HepG2 (cell line): ENCODE data around the gene GRAMD1B. TPM values are rescaled to one million over a fixed set of nuclear protein-coding genes. Genes with fewer than 3 reads are reported as not detected.

Experiments used
- ATAC-seq: fragments of 200-7000 bp; cut with Tn5 transposase; 3 replicates; pipeline ENCODE4 v1.9.1; 2020; ENCODE audit warnings: mild to moderate bottlenecking, moderate library complexity
- BruUV-seq: library from RNA; stranded (reverse); fragments of 400-500 nt; replicated peaks from 2 replicates; lab custom pipeline; 2021; lab: Mats Ljungman, UMichigan
- CTCF ChIA-PET: fragments of 300-600 bp; formaldehyde crosslinking; extraction: SDS; loops from one replicate; lab custom pipeline; 2021; ENCODE audit warnings: low total read pairs, inconsistent platforms, low intra/inter-chr PET ratio; lab: Yijun Ruan, JAX
- POLR2A ChIA-PET: fragments of 350-600 bp; sonication (Branson Sonifier 250); formaldehyde crosslinking; loops from one replicate; lab custom pipeline; 2020; ENCODE audit warnings: antibody characterized with exemption, inconsistent platforms; lab: Yijun Ruan, JAX
- DNase-seq: peaks from one replicate; pipeline ENCODE4 v3.0.0-alpha.2; 2015; ENCODE audit warnings: low spot score
- FAIRE-seq: peaks from 3 replicates; lab custom pipeline; 2011; peaks lifted over from hg19 to GRCh38; lab: Jason Lieb, UNC
- H2AFZ ChIP-seq: one replicate; pipeline ENCODE4 v1.6.1; 2011; ENCODE audit warnings: low read length, inconsistent platforms
- H3K27ac ChIP-seq: fragments of 300-600 bp; 3 replicates; pipeline ENCODE4 v1.8.0; 2011; ENCODE audit warnings: mixed run types, mild to moderate bottlenecking, mixed read lengths, low read length, inconsistent platforms; ENCODE audit not compliant: insufficient read depth; ENCODE audit errors: extremely low read length
- H3K27me3 ChIP-seq, 2 experiments: fragments of 200-600 bp in 1 of 2; 2 replicates in 1 of 2; 3 replicates in 1 of 2; pipeline versions ENCODE4 v1.6.0 to v1.8.0; 2011; ENCODE audit warnings: low read length in 2 of 2, mild to moderate bottlenecking in 2 of 2, moderate library complexity in 2 of 2, inconsistent platforms in 1 of 2; ENCODE audit not compliant: insufficient read depth in 2 of 2, control insufficient read depth in 1 of 2
- H3K36me3 ChIP-seq, 2 experiments: fragments of 200-600 bp in 1 of 2; replicated peaks in 1 of 2; 2 replicates in 1 of 2; 3 replicates in 1 of 2; pipeline versions ENCODE4 v1.5.1 to v1.8.0; 2011; ENCODE audit warnings: low read length in 2 of 2, inconsistent platforms in 1 of 2; ENCODE audit not compliant: insufficient read depth in 2 of 2, control insufficient read depth in 1 of 2
- H3K4me1 ChIP-seq: 2 replicates; pipeline ENCODE4 v1.5.1; 2012; ENCODE audit warnings: low read length, inconsistent platforms; ENCODE audit not compliant: insufficient read depth
- H3K4me2 ChIP-seq: 2 replicates; pipeline ENCODE4 v1.6.0; 2011; ENCODE audit warnings: low read depth, low read length, inconsistent platforms
- H3K4me3 ChIP-seq, 3 experiments: fragments of 200-600 bp in 1 of 3; sonication (generic), shearing (Covaris generic) in 1 of 3; replicated peaks in 1 of 3; 2 replicates each; pipeline ENCODE4 v1.5.1; 2011 to 2016; ENCODE audit warnings: low read length in 3 of 3, inconsistent platforms in 2 of 3, low read depth in 2 of 3, mild to moderate bottlenecking in 2 of 3, control low read depth in 1 of 3, mixed read lengths in 1 of 3; ENCODE audit not compliant: insufficient read depth in 1 of 3
- H3K79me2 ChIP-seq: one replicate; pipeline ENCODE4 v1.6.1; 2011; ENCODE audit warnings: low read length, inconsistent platforms; ENCODE audit not compliant: insufficient read depth
- H3K9ac ChIP-seq: 2 replicates; pipeline ENCODE4 v1.6.0; 2011; ENCODE audit warnings: mild to moderate bottlenecking, low read depth, low read length, inconsistent platforms; ENCODE audit not compliant: insufficient read depth
- H3K9me3 ChIP-seq: 2 replicates; pipeline ENCODE4 v1.5.1; 2012; ENCODE audit warnings: mild to moderate bottlenecking, low read length
- H4K20me1 ChIP-seq: 2 replicates; pipeline ENCODE4 v1.6.0; 2011; ENCODE audit warnings: inconsistent platforms, mild to moderate bottlenecking, low read length, moderate library complexity; ENCODE audit not compliant: insufficient read depth
- CHD2 ChIP-seq: IDR thresholded peaks from 2 replicates; pipeline ENCODE4 v1.6.1; 2011; ENCODE audit warnings: low read depth, low read length, improper control_type of control experiment
- ESRRA ChIP-seq: sonication (generic); formaldehyde crosslinking; IDR thresholded peaks from 2 replicates; pipeline ENCODE4 v1.5.1; 2020; ENCODE audit warnings: mild to moderate bottlenecking, low read depth, missing genetic modification reagents
- IKZF1 ChIP-seq: fragments of 450-650 bp; IDR thresholded peaks from 2 replicates; pipeline ENCODE4 v1.7.1; 2016
- NAIF1 ChIP-seq: sonication (generic); formaldehyde crosslinking; IDR thresholded peaks from 2 replicates; pipeline ENCODE4 v1.5.0; 2020; ENCODE audit warnings: mild to moderate bottlenecking, missing genetic modification reagents, borderline replicate concordance
- PAX8 ChIP-seq: sonication (generic); formaldehyde crosslinking; IDR thresholded peaks from 2 replicates; pipeline ENCODE4 v1.8.0; 2022; ENCODE audit warnings: mild to moderate bottlenecking, missing genetic modification reagents, borderline replicate concordance
- ZBTB43 ChIP-seq: sonication (generic); formaldehyde crosslinking; conservative IDR thresholded peaks from 2 replicates; pipeline ENCODE4 v1.4.0; 2020; ENCODE audit warnings: missing genetic modification reagents
- ZC3H13 ChIP-seq: sonication (generic); formaldehyde crosslinking; IDR thresholded peaks from 2 replicates; pipeline ENCODE4 v1.8.1; 2023; ENCODE audit warnings: mild to moderate bottlenecking, missing genetic modification reagents, moderate library complexity
- ZUFSP ChIP-seq: sonication (generic); formaldehyde crosslinking; IDR thresholded peaks from 2 replicates; pipeline ENCODE4 v1.9.0; 2021; ENCODE audit warnings: missing genetic modification reagents, mild to moderate bottlenecking, borderline replicate concordance
- ZZZ3 ChIP-seq: sonication (generic); formaldehyde crosslinking; IDR thresholded peaks from 2 replicates; pipeline ENCODE4 v1.4.0; 2020; ENCODE audit warnings: missing genetic modification reagents, mild to moderate bottlenecking, borderline replicate concordance
- WGBS: methylation state at CpG from one replicate; pipeline ENCODE4 v1.1.6; 2017; ENCODE audit warnings: low lambda C conversion rate; 5-methylcytosine and 5-hydroxymethylcytosine counted together
- in situ Hi-C: cut with HindIII; loops from 2 replicates; pipeline ENCODE4 v1.10.0; 2017; ENCODE audit warnings: low pct_unique_long_range_greater_than_20kb; ENCODE audit not compliant: extremely low pct_ligation_motif_present
- intact Hi-C: fragments of 100-400 bp; cut with micrococcal nuclease; formaldehyde crosslinking; loops from one replicate; pipeline ENCODE4 v1.10.0; 2022; ENCODE audit not compliant: unreplicated experiment
- polyA plus RNA-seq, 8 experiments: library from polyadenylated mRNA; depleted of rRNA in 3 of 8; stranded (reverse) in 7 of 8; unstranded in 1 of 8; fragments of >200 nt; fragmentation: Illumina TruSeq in 4 of 8; extraction: Trizol in 4 of 8; gene quantifications; 2 replicates each; pipeline versions ENCODE4 v1.2.1 to v1.2.3, GENCODE V29; 2011 to 2016; ENCODE audit warnings: low read depth in 4 of 8, missing spikeins in 1 of 8, mixed read lengths in 1 of 8; ENCODE audit not compliant: insufficient read depth in 1 of 8
- total RNA-seq, 5 experiments: library from RNA; depleted of rRNA; stranded (reverse); fragments of >200 nt; fragmentation: Illumina TruSeq; extraction: Trizol; gene quantifications; 2 replicates each; pipeline ENCODE4 v1.2.3, GENCODE V29; 2016; ENCODE audit warnings: low read depth in 1 of 5

Gene GRAMD1B
- total and polyA plus RNA-seq, 2 of the 13 experiments (the other 11 are each of a cell fraction or from before 2014, with no cell fraction given), result 0.12 TPM; not detected in 1

- TF ChIP-seq ZZZ3 (CRISPR knock-in tag) (no peak), ESRRA (CRISPR knock-in tag) (no peak), NAIF1 (CRISPR knock-in tag) (no peak), ZUFSP (CRISPR knock-in tag) (no peak), PAX8 (CRISPR knock-in tag) (no peak), IKZF1 (no peak), ZBTB43 (CRISPR knock-in tag) (no peak)
These were observed 95.0 kb downstream of the GRAMD1B start (continued) for GRCh38 chr11:123525097-123525496.

GRCh38 chr11:123525511-123525918 lies 95.4 kb downstream of the GRAMD1B start:
- H3K4me2 ChIP-seq, result no peak overlapping the region
- H3K79me2 ChIP-seq, result no peaks in the 10 kb centered on the region
- ChIA-PET POLR2A (no interaction called here), CTCF (no interaction called here)
- H3K36me3 ChIP-seq, result no peaks in the 10 kb centered on the region
- H3K9ac ChIP-seq, result no peak overlapping the region
- H3K9me3 ChIP-seq, result no peaks in the 10 kb centered on the region
- 3% methylated on average over 4 of the region's 11 CpGs for WGBS
- BruUV-seq, result no TSS peak
- H2AFZ ChIP-seq, result no peak overlapping the region
- peaks cover 1 to 23% of the 10 kb centered on the region in 2 experiments; a peak in 3 of 5 replicates for H3K27me3 ChIP-seq
- DNase-seq (no peak), FAIRE-seq (no peak), ATAC-seq (no peak)
- intact Hi-C loops (no loop called here), in situ Hi-C loops (no loop called here)
- no peak overlapping the region for H3K4me3 ChIP-seq
- no peak overlapping the region for H3K27ac ChIP-seq
- no peaks in the 10 kb centered on the region for H3K4me1 ChIP-seq
- no peak for TF ChIP-seq CHD2
- no peak for TF ChIP-seq ZC3H13 (CRISPR knock-in tag)
- H4K20me1 ChIP-seq, result no peaks in the 10 kb centered on the region
